HepG2 (cell line): ENCODE results near the gene FSIP1.

Experiments used
- ARNTL ChIP-seq: sonication (generic); formaldehyde crosslinking; IDR thresholded peaks from 2 replicates; pipeline ENCODE4 v1.4.0; 2020; ENCODE audit warnings: mild to moderate bottlenecking, missing genetic modification reagents
- FIP1L1 ChIP-seq: fragments of 200-400 bp; formaldehyde crosslinking; IDR thresholded peaks from 2 replicates; pipeline ENCODE4 v1.6.1; 2018; ENCODE audit warnings: low read depth, mild to moderate bottlenecking, low read length, moderate library complexity, borderline replicate concordance; ENCODE audit not compliant: insufficient read depth
- MTF1 ChIP-seq: sonication (generic); formaldehyde crosslinking; IDR thresholded peaks from 2 replicates; pipeline ENCODE4 v1.5.0; 2020; ENCODE audit warnings: missing genetic modification reagents
- POLR2A ChIP-seq, 2 experiments: IDR thresholded peaks; 2 replicates each; pipeline ENCODE4 v1.6.1; 2011; ENCODE audit warnings: low read depth in 2 of 2, low read length in 2 of 2, mild to moderate bottlenecking in 1 of 2, moderate library complexity in 1 of 2; ENCODE audit not compliant: insufficient read depth in 1 of 2
- RAD21 ChIP-seq: fragments of 450-650 bp; formaldehyde crosslinking; IDR thresholded peaks from 2 replicates; pipeline ENCODE4 v1.5.0; 2020; ENCODE audit warnings: mild to moderate bottlenecking
- SP1 ChIP-seq, 2 experiments: fragments of 450-650 bp in 1 of 2; sonication (generic) in 1 of 2; formaldehyde crosslinking in 1 of 2; IDR thresholded peaks; 2 replicates each; pipeline versions ENCODE4 v1.4.0 to v1.6.1; 2016 to 2020; ENCODE audit warnings: missing genetic modification reagents in 1 of 2
- SUZ12 ChIP-seq: fragments of 150-350 bp; IDR thresholded peaks from 2 replicates; pipeline ENCODE4 v1.6.1; 2014; ENCODE audit warnings: low read depth, low read length
- TAF1 ChIP-seq: sonication (generic); formaldehyde crosslinking; IDR thresholded peaks from 2 replicates; pipeline ENCODE4 v1.4.0; 2020; ENCODE audit warnings: missing genetic modification reagents
- TF ChIP-seq, protein P1 (sequence below): sonication (generic); formaldehyde crosslinking; IDR thresholded peaks from 2 replicates; pipeline ENCODE4 v1.4.0; 2020; ENCODE audit warnings: missing genetic modification reagents
- TF ChIP-seq, protein P2 (sequence below): sonication (generic); formaldehyde crosslinking; IDR thresholded peaks from 2 replicates; pipeline ENCODE4 v1.5.0; 2020; ENCODE audit warnings: mild to moderate bottlenecking, missing genetic modification reagents, moderate library complexity
- TF ChIP-seq, protein P3 (sequence below): sonication (generic); formaldehyde crosslinking; IDR thresholded peaks from 2 replicates; pipeline ENCODE4 v1.4.0; 2020; ENCODE audit warnings: missing genetic modification reagents
- TF ChIP-seq, protein P4 (sequence below): sonication (generic); formaldehyde crosslinking; IDR thresholded peaks from 2 replicates; pipeline ENCODE4 v1.4.0; 2020; ENCODE audit warnings: mild to moderate bottlenecking, low read depth, missing genetic modification reagents

DNA sequence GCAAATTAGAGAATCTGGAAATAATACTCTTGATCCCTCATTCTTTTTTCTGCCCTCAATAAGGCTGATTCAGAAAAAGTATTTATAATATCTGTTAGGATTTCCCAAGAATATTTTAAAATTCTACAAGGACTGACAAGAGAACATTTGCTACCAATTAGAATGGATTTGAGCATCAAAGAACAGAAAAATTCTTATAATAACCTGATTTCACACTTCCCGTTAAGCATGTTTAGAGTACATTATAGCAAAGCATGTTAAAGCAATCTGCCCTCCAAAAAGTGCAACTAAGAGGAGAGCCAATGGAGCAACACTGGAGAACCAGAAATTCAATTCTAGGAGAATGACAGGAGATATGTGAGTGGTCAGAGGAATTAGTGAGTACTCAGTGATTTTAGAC, 144.6 kb downstream of the FSIP1 start:
- TF ChIP-seq, protein P1, sequence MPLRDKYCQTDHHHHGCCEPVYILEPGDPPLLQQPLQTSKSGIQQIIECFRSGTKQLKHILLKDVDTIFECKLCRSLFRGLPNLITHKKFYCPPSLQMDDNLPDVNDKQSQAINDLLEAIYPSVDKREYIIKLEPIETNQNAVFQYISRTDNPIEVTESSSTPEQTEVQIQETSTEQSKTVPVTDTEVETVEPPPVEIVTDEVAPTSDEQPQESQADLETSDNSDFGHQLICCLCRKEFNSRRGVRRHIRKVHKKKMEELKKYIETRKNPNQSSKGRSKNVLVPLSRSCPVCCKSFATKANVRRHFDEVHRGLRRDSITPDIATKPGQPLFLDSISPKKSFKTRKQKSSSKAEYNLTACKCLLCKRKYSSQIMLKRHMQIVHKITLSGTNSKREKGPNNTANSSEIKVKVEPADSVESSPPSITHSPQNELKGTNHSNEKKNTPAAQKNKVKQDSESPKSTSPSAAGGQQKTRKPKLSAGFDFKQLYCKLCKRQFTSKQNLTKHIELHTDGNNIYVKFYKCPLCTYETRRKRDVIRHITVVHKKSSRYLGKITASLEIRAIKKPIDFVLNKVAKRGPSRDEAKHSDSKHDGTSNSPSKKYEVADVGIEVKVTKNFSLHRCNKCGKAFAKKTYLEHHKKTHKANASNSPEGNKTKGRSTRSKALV: no peak
- no peak for TF ChIP-seq MTF1 (CRISPR knock-in tag)
- TF ChIP-seq POLR2A (IDR thresholded peaks at IDR 0.05; ENCODE audit: insufficient read depth in 1 of 2, low read depth in 2 of 2, low read length in 2 of 2): no peak
- TF ChIP-seq, protein P2, sequence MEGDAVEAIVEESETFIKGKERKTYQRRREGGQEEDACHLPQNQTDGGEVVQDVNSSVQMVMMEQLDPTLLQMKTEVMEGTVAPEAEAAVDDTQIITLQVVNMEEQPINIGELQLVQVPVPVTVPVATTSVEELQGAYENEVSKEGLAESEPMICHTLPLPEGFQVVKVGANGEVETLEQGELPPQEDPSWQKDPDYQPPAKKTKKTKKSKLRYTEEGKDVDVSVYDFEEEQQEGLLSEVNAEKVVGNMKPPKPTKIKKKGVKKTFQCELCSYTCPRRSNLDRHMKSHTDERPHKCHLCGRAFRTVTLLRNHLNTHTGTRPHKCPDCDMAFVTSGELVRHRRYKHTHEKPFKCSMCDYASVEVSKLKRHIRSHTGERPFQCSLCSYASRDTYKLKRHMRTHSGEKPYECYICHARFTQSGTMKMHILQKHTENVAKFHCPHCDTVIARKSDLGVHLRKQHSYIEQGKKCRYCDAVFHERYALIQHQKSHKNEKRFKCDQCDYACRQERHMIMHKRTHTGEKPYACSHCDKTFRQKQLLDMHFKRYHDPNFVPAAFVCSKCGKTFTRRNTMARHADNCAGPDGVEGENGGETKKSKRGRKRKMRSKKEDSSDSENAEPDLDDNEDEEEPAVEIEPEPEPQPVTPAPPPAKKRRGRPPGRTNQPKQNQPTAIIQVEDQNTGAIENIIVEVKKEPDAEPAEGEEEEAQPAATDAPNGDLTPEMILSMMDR (CRISPR knock-in tag): no peak
- TF ChIP-seq TAF1 (CRISPR knock-in tag): no peak
- no peak for TF ChIP-seq SP1 (IDR thresholded peaks at IDR 0.05)
- no peak for TF ChIP-seq SP1 (CRISPR knock-in tag; IDR thresholded peaks at IDR 0.05)
- TF ChIP-seq ARNTL: no peak
- TF ChIP-seq, protein P3, sequence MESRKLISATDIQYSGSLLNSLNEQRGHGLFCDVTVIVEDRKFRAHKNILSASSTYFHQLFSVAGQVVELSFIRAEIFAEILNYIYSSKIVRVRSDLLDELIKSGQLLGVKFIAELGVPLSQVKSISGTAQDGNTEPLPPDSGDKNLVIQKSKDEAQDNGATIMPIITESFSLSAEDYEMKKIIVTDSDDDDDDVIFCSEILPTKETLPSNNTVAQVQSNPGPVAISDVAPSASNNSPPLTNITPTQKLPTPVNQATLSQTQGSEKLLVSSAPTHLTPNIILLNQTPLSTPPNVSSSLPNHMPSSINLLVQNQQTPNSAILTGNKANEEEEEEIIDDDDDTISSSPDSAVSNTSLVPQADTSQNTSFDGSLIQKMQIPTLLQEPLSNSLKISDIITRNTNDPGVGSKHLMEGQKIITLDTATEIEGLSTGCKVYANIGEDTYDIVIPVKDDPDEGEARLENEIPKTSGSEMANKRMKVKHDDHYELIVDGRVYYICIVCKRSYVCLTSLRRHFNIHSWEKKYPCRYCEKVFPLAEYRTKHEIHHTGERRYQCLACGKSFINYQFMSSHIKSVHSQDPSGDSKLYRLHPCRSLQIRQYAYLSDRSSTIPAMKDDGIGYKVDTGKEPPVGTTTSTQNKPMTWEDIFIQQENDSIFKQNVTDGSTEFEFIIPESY: no peak
- TF ChIP-seq SUZ12: no peak
- TF ChIP-seq, protein P4, sequence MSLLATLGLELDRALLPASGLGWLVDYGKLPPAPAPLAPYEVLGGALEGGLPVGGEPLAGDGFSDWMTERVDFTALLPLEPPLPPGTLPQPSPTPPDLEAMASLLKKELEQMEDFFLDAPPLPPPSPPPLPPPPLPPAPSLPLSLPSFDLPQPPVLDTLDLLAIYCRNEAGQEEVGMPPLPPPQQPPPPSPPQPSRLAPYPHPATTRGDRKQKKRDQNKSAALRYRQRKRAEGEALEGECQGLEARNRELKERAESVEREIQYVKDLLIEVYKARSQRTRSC (CRISPR knock-in tag): no peak
- no peak for TF ChIP-seq FIP1L1
- no peak for TF ChIP-seq RAD21
